HepG2 (cell line): ENCODE data around the gene TIAM2. TPM values are rescaled to one million over a fixed set of nuclear protein-coding genes. Genes with fewer than 3 reads are reported as not detected.
A peak's percentile ranks its signal among the peaks of the same experiment; 100 is the strongest.

Source experiments
- ATAC-seq: fragments of 200-7000 bp; cut with Tn5 transposase; 3 replicates; pipeline ENCODE4 v1.9.1; 2020; ENCODE audit warnings: mild to moderate bottlenecking, moderate library complexity
- BruUV-seq: library from RNA; stranded (reverse); fragments of 400-500 nt; replicated peaks from 2 replicates; lab custom pipeline; 2021; lab: Mats Ljungman, UMichigan
- CTCF ChIA-PET: fragments of 300-600 bp; formaldehyde crosslinking; extraction: SDS; loops from one replicate; lab custom pipeline; 2021; ENCODE audit warnings: low total read pairs, inconsistent platforms, low intra/inter-chr PET ratio; lab: Yijun Ruan, JAX
- POLR2A ChIA-PET: fragments of 350-600 bp; sonication (Branson Sonifier 250); formaldehyde crosslinking; loops from one replicate; lab custom pipeline; 2020; ENCODE audit warnings: antibody characterized with exemption, inconsistent platforms; lab: Yijun Ruan, JAX
- DNase-seq: peaks from one replicate; pipeline ENCODE4 v3.0.0-alpha.2; 2015; ENCODE audit warnings: low spot score
- FAIRE-seq: peaks from 3 replicates; lab custom pipeline; 2011; peaks lifted over from hg19 to GRCh38; lab: Jason Lieb, UNC
- H2AFZ ChIP-seq: one replicate; pipeline ENCODE4 v1.6.1; 2011; ENCODE audit warnings: low read length, inconsistent platforms
- H3K27ac ChIP-seq: fragments of 300-600 bp; 3 replicates; pipeline ENCODE4 v1.8.0; 2011; ENCODE audit warnings: mixed run types, mild to moderate bottlenecking, mixed read lengths, low read length, inconsistent platforms; ENCODE audit not compliant: insufficient read depth; ENCODE audit errors: extremely low read length
- H3K27me3 ChIP-seq, 2 experiments: fragments of 200-600 bp in 1 of 2; 2 replicates in 1 of 2; 3 replicates in 1 of 2; pipeline versions ENCODE4 v1.6.0 to v1.8.0; 2011; ENCODE audit warnings: low read length in 2 of 2, mild to moderate bottlenecking in 2 of 2, moderate library complexity in 2 of 2, inconsistent platforms in 1 of 2; ENCODE audit not compliant: insufficient read depth in 2 of 2, control insufficient read depth in 1 of 2
- H3K36me3 ChIP-seq, 2 experiments: fragments of 200-600 bp in 1 of 2; replicated peaks in 1 of 2; 2 replicates in 1 of 2; 3 replicates in 1 of 2; pipeline versions ENCODE4 v1.5.1 to v1.8.0; 2011; ENCODE audit warnings: low read length in 2 of 2, inconsistent platforms in 1 of 2; ENCODE audit not compliant: insufficient read depth in 2 of 2, control insufficient read depth in 1 of 2
- H3K4me1 ChIP-seq: 2 replicates; pipeline ENCODE4 v1.5.1; 2012; ENCODE audit warnings: low read length, inconsistent platforms; ENCODE audit not compliant: insufficient read depth
- H3K4me2 ChIP-seq: 2 replicates; pipeline ENCODE4 v1.6.0; 2011; ENCODE audit warnings: low read depth, low read length, inconsistent platforms
- H3K4me3 ChIP-seq, 3 experiments: fragments of 200-600 bp in 1 of 3; sonication (generic), shearing (Covaris generic) in 1 of 3; replicated peaks in 1 of 3; 2 replicates each; pipeline ENCODE4 v1.5.1; 2011 to 2016; ENCODE audit warnings: low read length in 3 of 3, inconsistent platforms in 2 of 3, low read depth in 2 of 3, mild to moderate bottlenecking in 2 of 3, control low read depth in 1 of 3, mixed read lengths in 1 of 3; ENCODE audit not compliant: insufficient read depth in 1 of 3
- H3K79me2 ChIP-seq: one replicate; pipeline ENCODE4 v1.6.1; 2011; ENCODE audit warnings: low read length, inconsistent platforms; ENCODE audit not compliant: insufficient read depth
- H3K9ac ChIP-seq: 2 replicates; pipeline ENCODE4 v1.6.0; 2011; ENCODE audit warnings: mild to moderate bottlenecking, low read depth, low read length, inconsistent platforms; ENCODE audit not compliant: insufficient read depth
- H3K9me3 ChIP-seq: 2 replicates; pipeline ENCODE4 v1.5.1; 2012; ENCODE audit warnings: mild to moderate bottlenecking, low read length
- H4K20me1 ChIP-seq: 2 replicates; pipeline ENCODE4 v1.6.0; 2011; ENCODE audit warnings: inconsistent platforms, mild to moderate bottlenecking, low read length, moderate library complexity; ENCODE audit not compliant: insufficient read depth
- CAMTA2 ChIP-seq: sonication (generic); formaldehyde crosslinking; IDR thresholded peaks from 2 replicates; pipeline ENCODE4 v1.4.0; 2020; ENCODE audit warnings: mild to moderate bottlenecking, missing genetic modification reagents, borderline replicate concordance
- CEBPB ChIP-seq: IDR thresholded peaks from 2 replicates; pipeline ENCODE4 v1.6.1; 2011; ENCODE audit warnings: low read depth, low read length, improper control_type of control experiment, borderline replicate concordance
- CEBPG ChIP-seq: IDR thresholded peaks from 2 replicates; pipeline ENCODE4 v1.6.1; 2016
- GATAD2A ChIP-seq: IDR thresholded peaks from 2 replicates; pipeline ENCODE4 v1.6.1; 2016
- HNF4A ChIP-seq: sonication (generic); formaldehyde crosslinking; IDR thresholded peaks from 2 replicates; pipeline ENCODE4 v1.4.0; 2020; ENCODE audit warnings: missing genetic modification reagents
- SRSF4 ChIP-seq: fragments of 200-400 bp; formaldehyde crosslinking; IDR thresholded peaks from one replicate; pipeline ENCODE4 v1.6.1; 2018; ENCODE audit warnings: mild to moderate bottlenecking, low read depth, low read length, moderate library complexity; ENCODE audit not compliant: poor library complexity, severe bottlenecking
- WGBS: methylation state at CpG from one replicate; pipeline ENCODE4 v1.1.6; 2017; ENCODE audit warnings: low lambda C conversion rate; 5-methylcytosine and 5-hydroxymethylcytosine counted together
- in situ Hi-C: cut with HindIII; loops from 2 replicates; pipeline ENCODE4 v1.10.0; 2017; ENCODE audit warnings: low pct_unique_long_range_greater_than_20kb; ENCODE audit not compliant: extremely low pct_ligation_motif_present
- intact Hi-C: fragments of 100-400 bp; cut with micrococcal nuclease; formaldehyde crosslinking; loops from one replicate; pipeline ENCODE4 v1.10.0; 2022; ENCODE audit not compliant: unreplicated experiment
- polyA plus RNA-seq, 8 experiments: library from polyadenylated mRNA; depleted of rRNA in 3 of 8; stranded (reverse) in 7 of 8; unstranded in 1 of 8; fragments of >200 nt; fragmentation: Illumina TruSeq in 4 of 8; extraction: Trizol in 4 of 8; gene quantifications; 2 replicates each; pipeline versions ENCODE4 v1.2.1 to v1.2.3, GENCODE V29; 2011 to 2016; ENCODE audit warnings: low read depth in 4 of 8, missing spikeins in 1 of 8, mixed read lengths in 1 of 8; ENCODE audit not compliant: insufficient read depth in 1 of 8
- total RNA-seq, 5 experiments: library from RNA; depleted of rRNA; stranded (reverse); fragments of >200 nt; fragmentation: Illumina TruSeq; extraction: Trizol; gene quantifications; 2 replicates each; pipeline ENCODE4 v1.2.3, GENCODE V29; 2016; ENCODE audit warnings: low read depth in 1 of 5
- TF ChIP-seq, protein P1 (sequence below): IDR thresholded peaks from 2 replicates; pipeline ENCODE4 v1.6.1; 2012; ENCODE audit warnings: low read depth, low read length, improper control_type of control experiment
- TF ChIP-seq, protein P2 (sequence below): sonication (generic); formaldehyde crosslinking; IDR thresholded peaks from 2 replicates; pipeline ENCODE4 v1.5.1; 2020; ENCODE audit warnings: missing genetic modification reagents, mild to moderate bottlenecking, borderline replicate concordance
- TF ChIP-seq, protein P3 (sequence below): sonication (generic); formaldehyde crosslinking; IDR thresholded peaks from 2 replicates; pipeline ENCODE4 v1.4.0; 2020; ENCODE audit warnings: missing genetic modification reagents, mild to moderate bottlenecking, borderline replicate concordance

The TIAM2 gene
- total and polyA plus RNA-seq, 2 of the 13 experiments (the other 11 are each of a cell fraction or from before 2014, with no cell fraction given), result 4.1 to 4.5 TPM

DNA sequence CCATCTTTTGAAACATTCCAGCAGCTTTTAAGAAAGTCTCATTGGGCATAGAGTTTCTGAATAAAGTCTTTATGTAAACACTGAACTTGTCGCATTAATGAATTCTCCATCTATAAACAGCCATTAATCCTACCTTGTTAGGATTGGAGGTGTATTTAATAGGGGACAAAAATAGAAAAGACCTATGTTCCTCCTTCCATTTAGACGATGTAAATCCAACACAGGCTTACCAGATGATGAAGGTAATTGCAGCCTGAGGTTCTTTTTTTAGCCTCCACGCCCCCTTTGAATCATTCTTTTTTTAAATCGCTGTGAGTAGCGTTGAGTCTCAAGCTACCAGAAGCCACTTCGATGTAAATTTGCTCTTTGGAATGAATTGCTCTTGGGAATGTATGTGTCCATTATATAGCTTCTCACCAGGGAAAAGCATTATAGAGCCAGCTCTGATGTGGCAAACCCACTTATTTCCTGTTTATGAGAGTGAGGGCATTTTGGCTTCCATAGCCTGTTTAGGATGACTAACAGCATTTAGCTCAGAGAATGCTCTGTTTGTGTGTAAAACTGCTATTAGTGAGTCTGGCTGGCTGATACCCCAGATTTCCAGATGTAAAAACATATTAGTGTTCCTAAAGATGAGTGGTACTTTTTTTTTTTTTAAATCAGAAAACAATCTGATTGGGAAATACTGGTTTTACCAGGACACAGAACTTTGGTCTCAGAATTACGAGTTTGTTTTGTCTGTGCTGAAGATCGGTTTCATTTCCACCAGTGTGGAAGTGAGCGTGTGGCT, 193.8 kb downstream of the TIAM2 start:
- no peak overlapping the region for H3K4me3 ChIP-seq
- 60% methylated on average over 9 of the region's 9 CpGs for WGBS
- H3K9me3 ChIP-seq, result no peaks in the 10 kb centered on the region
- peak overlapping the region; percentile 4; the same call in 1 of the 2 replicates for H3K4me2 ChIP-seq
- in situ Hi-C loops (no loop called here), intact Hi-C loops (no loop called here)
- no peaks in the 10 kb centered on the region for H3K79me2 ChIP-seq
- no peak overlapping the region for H2AFZ ChIP-seq
- no peaks in the 10 kb centered on the region for H4K20me1 ChIP-seq
- FAIRE-seq (peak; percentile 47), DNase-seq (peak; percentile 27), ATAC-seq (peak; percentile 40; the same call in 1 of the 3 replicates)
- H3K4me1 ChIP-seq, result peaks cover 14% of the 10 kb centered on the region
- CTCF ChIA-PET, result no interaction called here
- no peak overlapping the region for H3K27ac ChIP-seq
- TF ChIP-seq HNF4A (CRISPR knock-in tag), result peak; percentile 34; the same call in 1 of the 2 replicates
- TF ChIP-seq CEBPG (CRISPR knock-in tag), result peak; percentile 38; the same call in 1 of the 2 replicates
- no peak for TF ChIP-seq GATAD2A (CRISPR knock-in tag)
- TF ChIP-seq, protein P1, sequence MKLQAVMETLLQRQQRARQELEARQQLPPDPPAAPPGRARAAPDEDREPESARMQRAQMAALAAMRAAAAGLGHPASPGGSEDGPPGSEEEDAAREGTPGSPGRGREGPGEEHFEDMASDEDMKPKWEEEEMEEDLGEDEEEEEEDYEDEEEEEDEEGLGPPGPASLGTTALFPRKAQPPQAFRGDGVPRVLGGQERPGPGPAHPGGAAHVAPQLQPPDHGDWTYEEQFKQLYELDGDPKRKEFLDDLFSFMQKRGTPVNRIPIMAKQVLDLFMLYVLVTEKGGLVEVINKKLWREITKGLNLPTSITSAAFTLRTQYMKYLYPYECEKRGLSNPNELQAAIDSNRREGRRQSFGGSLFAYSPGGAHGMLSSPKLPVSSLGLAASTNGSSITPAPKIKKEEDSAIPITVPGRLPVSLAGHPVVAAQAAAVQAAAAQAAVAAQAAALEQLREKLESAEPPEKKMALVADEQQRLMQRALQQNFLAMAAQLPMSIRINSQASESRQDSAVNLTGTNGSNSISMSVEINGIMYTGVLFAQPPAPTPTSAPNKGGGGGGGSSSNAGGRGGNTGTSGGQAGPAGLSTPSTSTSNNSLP, result 0 out of 2 replicates have a peak, but pooled peaks have one; percentile 20
- TF ChIP-seq SRSF4, result no peak
- TF ChIP-seq, protein P2, sequence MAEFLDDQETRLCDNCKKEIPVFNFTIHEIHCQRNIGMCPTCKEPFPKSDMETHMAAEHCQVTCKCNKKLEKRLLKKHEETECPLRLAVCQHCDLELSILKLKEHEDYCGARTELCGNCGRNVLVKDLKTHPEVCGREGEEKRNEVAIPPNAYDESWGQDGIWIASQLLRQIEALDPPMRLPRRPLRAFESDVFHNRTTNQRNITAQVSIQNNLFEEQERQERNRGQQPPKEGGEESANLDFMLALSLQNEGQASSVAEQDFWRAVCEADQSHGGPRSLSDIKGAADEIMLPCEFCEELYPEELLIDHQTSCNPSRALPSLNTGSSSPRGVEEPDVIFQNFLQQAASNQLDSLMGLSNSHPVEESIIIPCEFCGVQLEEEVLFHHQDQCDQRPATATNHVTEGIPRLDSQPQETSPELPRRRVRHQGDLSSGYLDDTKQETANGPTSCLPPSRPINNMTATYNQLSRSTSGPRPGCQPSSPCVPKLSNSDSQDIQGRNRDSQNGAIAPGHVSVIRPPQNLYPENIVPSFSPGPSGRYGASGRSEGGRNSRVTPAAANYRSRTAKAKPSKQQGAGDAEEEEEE (CRISPR knock-in tag), result no peak
- TF ChIP-seq, protein P3, sequence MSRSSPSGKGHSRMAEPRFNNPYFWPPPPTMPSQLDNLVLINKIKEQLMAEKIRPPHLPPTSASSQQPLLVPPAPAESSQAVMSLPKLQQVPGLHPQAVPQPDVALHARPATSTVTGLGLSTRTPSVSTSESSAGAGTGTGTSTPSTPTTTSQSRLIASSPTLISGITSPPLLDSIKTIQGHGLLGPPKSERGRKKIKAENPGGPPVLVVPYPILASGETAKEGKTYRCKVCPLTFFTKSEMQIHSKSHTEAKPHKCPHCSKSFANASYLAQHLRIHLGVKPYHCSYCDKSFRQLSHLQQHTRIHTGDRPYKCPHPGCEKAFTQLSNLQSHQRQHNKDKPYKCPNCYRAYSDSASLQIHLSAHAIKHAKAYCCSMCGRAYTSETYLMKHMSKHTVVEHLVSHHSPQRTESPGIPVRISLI (CRISPR knock-in tag), result peak; percentile 41; the same call in 1 of the 2 replicates
- TF ChIP-seq CAMTA2 (CRISPR knock-in tag), result no peak
- peak; percentile 34; the same call in 1 of the 2 replicates for TF ChIP-seq CEBPB
- TF ChIP-seq, all 625 proteins: peak for 5
- no peak overlapping the region for H3K9ac ChIP-seq
- POLR2A ChIA-PET, result no interaction called here
- no peaks in the 10 kb centered on the region for H3K36me3 ChIP-seq
- H3K27me3 ChIP-seq, result no peaks in the 10 kb centered on the region
- BruUV-seq, result no TSS peak
